ENCODE data around the gene AFF3.

The AFF3 gene

GRCh38 chr2:100002059-100002458 is 140.3 kb downstream of the AFF3 start:
- no peak for DNase-seq

- no peak for DNase-seq
Measured at GRCh38 chr2:100000915-100001707, 141.3 kb downstream of the AFF3 start.

GRCh38 chr2:99998651-99999320 is 143.6 kb downstream of the AFF3 start:
- DNase-seq, result no peak

- no peak for DNase-seq
Measured at GRCh38 chr2:99989905-99990304, 152.5 kb downstream of the AFF3 start.

GRCh38 chr2:99988599-99988998 is 153.8 kb downstream of the AFF3 start:
- no peak for DNase-seq

- DNase-seq, result no peak
Measured at GRCh38 chr2:99987160-99987559, 155.2 kb downstream of the AFF3 start.

GRCh38 chr2:99984799-99985515 is 157.4 kb downstream of the AFF3 start:
- DNase-seq, result no peak

- no peak for DNase-seq
Measured at GRCh38 chr2:99982744-99983143, 159.6 kb downstream of the AFF3 start.

- DNase-seq, result no peak
Measured at GRCh38 chr2:99981840-99982239, 160.6 kb downstream of the AFF3 start.

GRCh38 chr2:99980176-99980575 is 162.2 kb downstream of the AFF3 start:
- DNase-seq, result no peak

GRCh38 chr2:99977966-99978365 is 164.4 kb downstream of the AFF3 start:
- no peak for DNase-seq

GRCh38 chr2:99975386-99975785 is 167.0 kb downstream of the AFF3 start:
- no peak for DNase-seq

GRCh38 chr2:99974682-99975375 is 167.6 kb downstream of the AFF3 start:
- no peak for DNase-seq

GRCh38 chr2:99974275-99974674 is 168.1 kb downstream of the AFF3 start:
- DNase-seq, result no peak

GRCh38 chr2:99971326-99971900 is 171.0 kb downstream of the AFF3 start:
- no peak for DNase-seq

- no peak for DNase-seq
Measured at GRCh38 chr2:99970292-99970868, 172.0 kb downstream of the AFF3 start.

GRCh38 chr2:99961196-99961913 is 181.0 kb downstream of the AFF3 start:
- DNase-seq, result no peak

GRCh38 chr2:99960790-99961189 is 181.6 kb downstream of the AFF3 start:
- no peak for DNase-seq

- no peak for DNase-seq
Measured at GRCh38 chr2:99960291-99960690, 182.1 kb downstream of the AFF3 start.

GRCh38 chr2:99959261-99960014 is 183.0 kb downstream of the AFF3 start:
- DNase-seq, result no peak
